ENCODE measurements around the gene ATP6V0A4. TPM values are rescaled to one million over a fixed set of nuclear protein-coding genes. Genes with fewer than 3 reads are reported as not detected.

Gene ATP6V0A4
- 5.6 and 7.7 TPM in 2 replicates for total RNA-seq (2022)
- Bru-seq, nascent RNA: percentile 36 among the genes with signal in this experiment
- percentile 40 among the genes with signal in this experiment for BruChase-seq, experiment 1, labeled RNA remaining after a 6-hour chase
- BruChase-seq, experiment 2, labeled RNA remaining after a 2-hour chase: percentile 38 among the genes with signal in this experiment
- long read RNA-seq, partial matches to known transcripts: 2 of 7 reads
- long read RNA-seq, other reads (novel, unspliced or antisense): 3 of 7 reads

GRCh38 chr7:138797715-138798320 lies at the start of gene ATP6V0A4, which contains the start of gene TMEM213:
TSS of gene ATP6V0A4 (minus strand) at chr7:138798196. CDS start at chr7:138771247, 26,949 bp downstream.
TSS of gene TMEM213 (plus strand) at chr7:138797994. CDS start at chr7:138798105, 111 bp downstream.
- TF ChIP-seq CTCF (IDR thresholded peaks at IDR 0.05; ENCODE audit: unreplicated experiment): no peak
- H3K27ac Mint-ChIP-seq (ENCODE audit: unreplicated experiment): peak within 1 kb of the TSS; percentile 49
- H3K4me1 Mint-ChIP-seq (ENCODE audit: low read depth, unreplicated experiment): peaks cover 51% of the 10 kb centered on the region
- CTCF ChIA-PET: interaction anchor here (0.7 to 2.9 kb wide), 4 partner anchors 24 to 297 kb away, joined by 3 to 13 read pairs (median 5); no protein-coding TSS in a partner anchor
- intact Hi-C loops (cut with micrococcal nuclease; ENCODE audit: unreplicated experiment): loop anchor here (1.0 to 5.0 kb wide), 3 partner anchors 30 to 67 kb away; no protein-coding TSS in a partner anchor
- no TSS peak for BruUV-seq (replicated peaks)
- H3K27me3 Mint-ChIP-seq (ENCODE audit: unreplicated experiment): no peaks in the 10 kb centered on the region
- peak within 1 kb of the TSS; percentile 65 for H3K4me3 Mint-ChIP-seq (ENCODE audit: low read depth, unreplicated experiment)
- H3K36me3 Mint-ChIP-seq (ENCODE audit: insufficient read depth, unreplicated experiment): peaks cover 17% of the 10 kb centered on the region
- no peaks in the 10 kb centered on the region for H3K9me3 Mint-ChIP-seq (ENCODE audit: low read depth, unreplicated experiment)
- DNase-seq: peak; percentile 72

GRCh38 chr7:138845711-138846110 lies 47.7 kb upstream of the ATP6V0A4 start:
- no TSS peak for BruUV-seq (replicated peaks)
- H3K36me3 Mint-ChIP-seq (ENCODE audit: insufficient read depth, unreplicated experiment): no peaks in the 10 kb centered on the region
- no peaks in the 10 kb centered on the region for H3K27me3 Mint-ChIP-seq (ENCODE audit: unreplicated experiment)
- H3K4me1 Mint-ChIP-seq (ENCODE audit: low read depth, unreplicated experiment): no peaks in the 10 kb centered on the region
- no peak overlapping the region for H3K27ac Mint-ChIP-seq (ENCODE audit: unreplicated experiment)
- TF ChIP-seq CTCF (IDR thresholded peaks at IDR 0.05; ENCODE audit: unreplicated experiment): no peak
- CTCF ChIA-PET: no interaction called here
- H3K9me3 Mint-ChIP-seq (ENCODE audit: low read depth, unreplicated experiment): no peaks in the 10 kb centered on the region
- no peak for DNase-seq
- intact Hi-C loops (cut with micrococcal nuclease; ENCODE audit: unreplicated experiment): no loop called here
- no peak overlapping the region for H3K4me3 Mint-ChIP-seq (ENCODE audit: low read depth, unreplicated experiment)

- CTCF ChIA-PET: no interaction called here
- H3K4me1 Mint-ChIP-seq (ENCODE audit: low read depth, unreplicated experiment): no peaks in the 10 kb centered on the region
- no peaks in the 10 kb centered on the region for H3K36me3 Mint-ChIP-seq (ENCODE audit: insufficient read depth, unreplicated experiment)
- H3K4me3 Mint-ChIP-seq (ENCODE audit: low read depth, unreplicated experiment): no peak overlapping the region
- TF ChIP-seq CTCF (IDR thresholded peaks at IDR 0.05; ENCODE audit: unreplicated experiment): no peak
- no peak for DNase-seq
- no peaks in the 10 kb centered on the region for H3K9me3 Mint-ChIP-seq (ENCODE audit: low read depth, unreplicated experiment)
- H3K27ac Mint-ChIP-seq (ENCODE audit: unreplicated experiment): no peak overlapping the region
- BruUV-seq (replicated peaks): no TSS peak
- intact Hi-C loops (cut with micrococcal nuclease; ENCODE audit: unreplicated experiment): no loop called here
- H3K27me3 Mint-ChIP-seq (ENCODE audit: unreplicated experiment): no peaks in the 10 kb centered on the region
These were observed 45.9 kb upstream of the ATP6V0A4 start for GRCh38 chr7:138843632-138844580.

GRCh38 chr7:138842111-138842510 lies 44.1 kb upstream of the ATP6V0A4 start:
- no peak for DNase-seq
- no peak overlapping the region for H3K27ac Mint-ChIP-seq (ENCODE audit: unreplicated experiment)
- H3K4me3 Mint-ChIP-seq (ENCODE audit: low read depth, unreplicated experiment): no peak overlapping the region
- BruUV-seq (replicated peaks): no TSS peak
- H3K36me3 Mint-ChIP-seq (ENCODE audit: insufficient read depth, unreplicated experiment): no peaks in the 10 kb centered on the region
- no peaks in the 10 kb centered on the region for H3K9me3 Mint-ChIP-seq (ENCODE audit: low read depth, unreplicated experiment)
- H3K4me1 Mint-ChIP-seq (ENCODE audit: low read depth, unreplicated experiment): no peaks in the 10 kb centered on the region
- CTCF ChIA-PET: interaction anchor here (0.6 kb wide), 1 partner anchor 237 kb away, joined by 3 read pairs; no protein-coding TSS in a partner anchor
- intact Hi-C loops (cut with micrococcal nuclease; ENCODE audit: unreplicated experiment): no loop called here
- no peak for TF ChIP-seq CTCF (IDR thresholded peaks at IDR 0.05; ENCODE audit: unreplicated experiment)
- H3K27me3 Mint-ChIP-seq (ENCODE audit: unreplicated experiment): no peaks in the 10 kb centered on the region

All from Calu3 (cell line).